K562 (cell line): ENCODE measurements around the gene FAM110D. TPM values are rescaled to one million over a fixed set of nuclear protein-coding genes. Genes with fewer than 3 reads are reported as not detected.

Experiments
- AFF4 ChIP-seq: sonication (generic); formaldehyde crosslinking; IDR thresholded peaks from 2 replicates; pipeline ENCODE4 v1.8.0; 2023; ENCODE audit warnings: mild to moderate bottlenecking, missing genetic modification reagents
- ATF1 ChIP-seq, 2 experiments: fragments of 450-650 bp in 1 of 2; IDR thresholded peaks; 2 replicates each; pipeline ENCODE4 v1.6.1; 2016; ENCODE audit warnings: missing compliant biosample characterization in 1 of 2, missing genetic modification characterization in 1 of 2
- CCAR2 ChIP-seq: fragments of 200-400 bp; formaldehyde crosslinking; IDR thresholded peaks from 2 replicates; pipeline ENCODE4 v1.6.1; 2017; ENCODE audit warnings: mild to moderate bottlenecking, low read depth, low read length
- EGR1 ChIP-seq: fragments of 450-650 bp; conservative IDR thresholded peaks from 2 replicates; pipeline ENCODE4 v1.6.1; 2017; ENCODE audit warnings: mild to moderate bottlenecking
- HDAC6 ChIP-seq: IDR thresholded peaks from 2 replicates; pipeline ENCODE4 v1.6.1; 2012; ENCODE audit warnings: low read depth, mild to moderate bottlenecking, control low read depth, inconsistent platforms, low read length, moderate library complexity
- KLF13 ChIP-seq: fragments of 450-650 bp; IDR thresholded peaks from 2 replicates; pipeline ENCODE4 v1.6.1; 2016; ENCODE audit warnings: missing genetic modification characterization, low read depth, mild to moderate bottlenecking, missing compliant biosample characterization, moderate library complexity, borderline replicate concordance
- RBM15 ChIP-seq: fragments of 200-400 bp; formaldehyde crosslinking; IDR thresholded peaks from 2 replicates; pipeline ENCODE4 v1.6.1; 2018; ENCODE audit warnings: mild to moderate bottlenecking, low read length, moderate library complexity; ENCODE audit not compliant: insufficient read depth
- REST ChIP-seq, 2 experiments: fragments of 450-650 bp; formaldehyde crosslinking in 1 of 2; IDR thresholded peaks; 2 replicates each; pipeline versions ENCODE4 v1.4.0 to v1.6.1; 2014 to 2020; ENCODE audit warnings: mild to moderate bottlenecking in 2 of 2, borderline replicate concordance in 1 of 2, low read depth in 1 of 2
- SP2 ChIP-seq: IDR thresholded peaks from 2 replicates; pipeline ENCODE4 v1.6.1; 2011; ENCODE audit warnings: mild to moderate bottlenecking, low read depth, low read length, moderate library complexity; ENCODE audit not compliant: poor library complexity, severe bottlenecking; ENCODE audit errors: extremely low read depth
- ZEB2 ChIP-seq: fragments of 450-650 bp; IDR thresholded peaks from 2 replicates; pipeline ENCODE4 v1.6.1; 2016
- ZNF253 ChIP-seq: fragments of 250-450 bp; sonication (Bioruptor Pico); conservative IDR thresholded peaks from 2 replicates; pipeline ENCODE4 v1.6.1; 2021; ENCODE audit warnings: mild to moderate bottlenecking
- ZNF507 ChIP-seq: conservative IDR thresholded peaks from 2 replicates; pipeline ENCODE4 v1.6.1; 2017; ENCODE audit warnings: missing genetic modification characterization, missing compliant biosample characterization
- ZNF586 ChIP-seq: fragments of 450-650 bp; formaldehyde crosslinking; conservative IDR thresholded peaks from 2 replicates; pipeline ENCODE4 v1.4.0; 2020; ENCODE audit warnings: mild to moderate bottlenecking, moderate library complexity
- polyA plus RNA-seq, 8 experiments: library from polyadenylated mRNA; depleted of rRNA in 4 of 8; stranded (reverse) in 5 of 8; unstranded in 3 of 8; fragments of >200 nt; fragmentation: Nextera tagmentation in 2 of 8; fragmentation: Illumina TruSeq in 1 of 8; extraction: Ambion mirVana in 2 of 8; extraction: Trizol in 1 of 8; gene quantifications; 2 replicates each; pipeline versions ENCODE4 v1.2.1 to v1.2.3, GENCODE V29; 2011 to 2014; ENCODE audit warnings: inconsistent platforms in 1 of 8, missing spikeins in 1 of 8
- total RNA-seq, 7 experiments: library from RNA; depleted of rRNA in 6 of 7; stranded (reverse); fragments of >200 nt in 6 of 7; fragmentation: Illumina TruSeq in 2 of 7; extraction: Trizol in 2 of 7; gene quantifications; 2 replicates each; pipeline versions ENCODE4 v1.2.1 to v1.2.3, GENCODE V29; 2011 to 2021; ENCODE audit warnings: low replicate concordance in 1 of 7

Gene FAM110D
- total and polyA plus RNA-seq, 9 of the 15 experiments (the other 6 are each of a cell fraction or from before 2014, with no cell fraction given): 0.04 to 1.1 (median 0.33) TPM

- no peak for TF ChIP-seq AFF4 (CRISPR knock-in tag)
- TF ChIP-seq ZNF507: no peak
- TF ChIP-seq ATF1 (CRISPR knock-in tag; IDR thresholded peaks at IDR 0.05): no peak
- peak; percentile 26; the same call in 1 of the 2 replicates for TF ChIP-seq ATF1 (tag; IDR thresholded peaks at IDR 0.05)
- TF ChIP-seq HDAC6: no peak
- no peak for TF ChIP-seq SP2
- TF ChIP-seq RBM15: no peak
- 0 out of 2 replicates have a peak, but pooled peaks have one; percentile 58 for TF ChIP-seq KLF13
- no peak for TF ChIP-seq ZEB2
- TF ChIP-seq EGR1: 0 out of 2 replicates have a peak, but pooled peaks have one; percentile 8
- no peak for TF ChIP-seq ZNF253
- no peak for TF ChIP-seq ZNF586 (CRISPR knock-in tag)
- TF ChIP-seq CCAR2: no peak
- TF ChIP-seq REST (IDR thresholded peaks at IDR 0.05; ENCODE audit: borderline replicate concordance): no peak
- no peak for TF ChIP-seq REST (CRISPR knock-in tag; IDR thresholded peaks at IDR 0.05; ENCODE audit: low read depth)
Observed at GRCh38 chr1:26132128-26132833, 26.6 kb upstream of the FAM110D start (continued).
